ENCODE measurements around the gene COL13A1.

COL13A1 gene

GRCh38 chr10:69792341-69792740 lies 9.4 kb upstream of the COL13A1 start:
- DNase-seq, result no peak

DNA sequence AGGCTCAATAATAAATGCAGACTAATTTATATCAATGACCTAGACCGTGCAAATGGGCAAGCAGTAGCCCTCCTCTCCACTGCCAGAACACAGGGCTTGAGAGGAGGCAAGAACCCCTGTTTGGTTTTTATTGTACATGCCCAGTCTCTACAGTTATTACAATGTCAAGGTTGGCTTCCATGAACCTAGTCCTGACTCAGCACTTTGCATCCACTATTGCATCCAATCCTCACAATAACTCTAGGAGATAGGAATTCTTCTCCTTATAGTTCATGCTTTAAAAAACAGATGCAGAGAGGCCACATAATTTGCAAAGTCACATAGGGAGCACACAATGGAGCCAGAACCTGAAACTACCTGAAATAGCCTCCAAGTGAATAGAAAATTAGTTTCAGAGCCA lies 7.0 kb upstream of the COL13A1 start:
- DNase-seq, result no peak

DNA sequence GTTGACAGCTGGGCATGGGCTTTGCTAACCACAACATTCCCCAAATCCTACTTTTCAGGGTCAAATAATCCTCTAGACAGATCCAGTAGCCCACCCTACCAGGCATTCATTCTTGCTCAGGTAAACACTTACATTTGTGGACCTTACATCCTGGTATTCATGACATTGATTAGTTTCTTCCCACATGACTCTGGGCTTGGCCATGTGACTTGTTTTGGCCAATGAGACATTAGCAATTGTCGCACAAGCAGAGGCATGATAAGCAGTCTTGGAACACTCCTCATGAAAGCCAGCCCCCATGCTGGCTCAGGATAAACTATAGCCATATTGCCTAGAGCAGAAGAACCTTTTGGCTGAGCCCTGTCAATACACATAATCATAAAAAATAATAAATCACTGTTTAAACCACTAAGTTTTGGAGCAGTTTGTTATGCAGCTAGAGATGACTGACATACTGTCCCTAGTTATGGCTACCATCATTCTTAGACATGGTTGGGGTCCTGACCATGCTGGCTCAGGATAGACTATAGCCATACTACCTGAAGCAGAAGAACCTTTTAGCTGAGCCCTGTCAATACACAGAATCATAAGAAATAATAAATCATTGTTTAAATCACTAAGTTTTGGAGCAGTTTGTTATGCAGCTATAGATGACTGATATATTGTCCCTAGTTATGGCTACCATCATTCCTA lies 6.3 kb upstream of the COL13A1 start:
- no peak for DNase-seq

- no peak for DNase-seq
These were observed 3.7 kb upstream of the COL13A1 start for GRCh38 chr10:69797959-69798358.

DNA sequence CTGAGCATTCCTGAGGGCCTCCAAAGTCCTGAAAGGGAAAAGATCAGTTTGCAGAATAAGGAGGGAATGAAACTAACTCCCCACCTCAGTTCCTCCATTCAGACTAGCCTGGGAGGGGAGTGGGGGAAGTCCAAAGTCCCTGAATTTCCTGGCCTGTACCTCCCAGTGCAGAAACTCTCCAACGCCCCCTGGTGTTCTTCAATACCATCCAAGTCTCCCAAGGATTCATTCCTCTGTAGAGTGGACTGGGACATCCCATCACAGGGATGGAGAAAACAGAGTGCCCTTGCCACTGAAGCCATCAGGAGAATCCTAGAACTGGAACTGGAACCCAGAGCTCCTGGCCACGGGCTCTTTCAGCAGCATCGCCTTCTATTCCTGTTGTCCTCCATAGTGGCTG lies 1.6 kb upstream of the COL13A1 start:
- no peak for DNase-seq

- DNase-seq, result no peak
These were observed 1.0 kb upstream of the COL13A1 start for GRCh38 chr10:69800665-69801064.

GRCh38 chr10:69801094-69801433 lies 642 bp upstream of the COL13A1 start:
- DNase-seq, result no peak

- DNase-seq, result no peak
These were observed 887 bp downstream of the COL13A1 start for GRCh38 chr10:69802424-69803161.

DNA sequence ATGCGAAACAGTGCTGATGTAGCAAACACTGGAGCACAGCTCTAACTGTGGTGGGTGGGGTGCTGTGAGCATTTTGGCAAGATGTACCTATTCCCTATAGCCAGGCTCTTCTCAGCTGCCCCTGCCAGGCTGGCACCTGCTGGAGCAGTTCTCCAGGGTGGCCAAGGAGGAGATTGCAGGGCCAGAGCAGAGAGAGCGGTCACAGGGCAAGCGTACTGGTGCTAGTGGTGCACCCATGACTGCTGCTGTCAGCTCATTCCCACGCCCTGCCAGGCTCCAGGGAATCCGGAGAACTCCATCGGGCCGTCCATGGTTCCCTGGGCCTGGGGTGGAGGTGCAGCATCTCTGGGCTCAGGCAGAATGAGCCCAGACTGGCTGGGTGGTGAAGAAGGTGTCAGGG lies 2.1 kb downstream of the COL13A1 start:
- DNase-seq, result no peak

DNA sequence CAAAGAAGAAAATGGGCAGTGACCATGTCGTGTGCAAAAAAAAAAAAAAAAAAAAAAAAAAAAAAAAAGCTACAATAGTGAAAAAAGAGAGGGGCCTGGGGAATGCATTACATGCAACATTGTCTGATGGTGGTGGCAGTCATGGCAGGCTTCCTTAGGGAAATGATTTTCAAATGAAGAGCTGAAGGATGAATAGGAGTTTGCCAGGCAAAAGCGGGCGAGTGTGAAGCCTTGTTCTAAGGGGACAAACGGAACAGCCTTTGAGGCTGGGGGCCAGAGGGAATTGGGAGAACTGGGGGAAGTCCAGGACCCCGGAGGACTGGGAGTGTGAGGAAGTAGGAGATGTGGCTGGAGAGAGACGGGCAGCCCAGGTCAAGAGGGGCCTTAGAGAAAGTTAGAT lies 3.1 kb downstream of the COL13A1 start:
- DNase-seq, result no peak

DNA sequence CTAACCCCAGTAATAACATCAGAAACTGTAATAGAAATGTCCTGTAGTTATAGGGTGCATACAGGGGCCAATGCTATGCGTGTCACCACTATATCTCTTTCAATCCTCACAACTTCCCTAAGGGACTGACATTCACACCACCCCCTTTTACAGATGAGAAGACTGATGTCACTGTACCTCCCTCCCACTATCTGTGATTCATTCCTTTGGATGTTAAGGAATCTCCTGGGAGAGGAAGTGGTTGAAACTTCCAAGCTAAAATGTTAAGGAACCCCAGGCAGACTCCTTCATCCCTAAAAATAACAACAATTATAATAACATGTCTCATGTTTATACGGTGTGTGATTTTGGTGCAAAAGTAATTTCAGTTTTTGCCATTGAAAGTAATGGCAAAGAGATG lies 5.4 kb downstream of the COL13A1 start:
- no peak for DNase-seq

GRCh38 chr10:69807696-69808095 lies 6.0 kb downstream of the COL13A1 start:
- no peak for DNase-seq

- DNase-seq, result no peak
These were observed 7.6 kb downstream of the COL13A1 start for GRCh38 chr10:69809318-69809717.

DNA sequence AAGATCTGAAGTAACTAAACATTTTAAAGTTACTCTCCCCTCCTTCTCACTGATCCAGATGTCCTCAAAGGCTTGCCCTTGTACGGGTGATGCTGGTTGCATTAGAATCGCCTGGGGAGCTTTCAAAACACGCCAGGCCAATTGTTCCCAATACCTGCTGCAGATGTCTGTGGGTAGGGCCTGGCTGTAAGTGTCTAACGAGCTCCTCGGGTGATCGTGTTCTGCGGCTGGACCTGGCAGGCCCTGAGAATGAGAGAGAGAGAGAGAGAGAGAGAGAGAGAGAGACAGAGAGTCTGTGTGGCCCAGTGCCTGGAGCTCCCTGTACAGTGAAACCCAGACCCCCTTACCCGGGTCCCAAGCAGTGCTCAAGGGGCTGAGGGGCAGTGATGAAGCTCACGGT lies 8.4 kb downstream of the COL13A1 start:
- no peak for DNase-seq

DNA sequence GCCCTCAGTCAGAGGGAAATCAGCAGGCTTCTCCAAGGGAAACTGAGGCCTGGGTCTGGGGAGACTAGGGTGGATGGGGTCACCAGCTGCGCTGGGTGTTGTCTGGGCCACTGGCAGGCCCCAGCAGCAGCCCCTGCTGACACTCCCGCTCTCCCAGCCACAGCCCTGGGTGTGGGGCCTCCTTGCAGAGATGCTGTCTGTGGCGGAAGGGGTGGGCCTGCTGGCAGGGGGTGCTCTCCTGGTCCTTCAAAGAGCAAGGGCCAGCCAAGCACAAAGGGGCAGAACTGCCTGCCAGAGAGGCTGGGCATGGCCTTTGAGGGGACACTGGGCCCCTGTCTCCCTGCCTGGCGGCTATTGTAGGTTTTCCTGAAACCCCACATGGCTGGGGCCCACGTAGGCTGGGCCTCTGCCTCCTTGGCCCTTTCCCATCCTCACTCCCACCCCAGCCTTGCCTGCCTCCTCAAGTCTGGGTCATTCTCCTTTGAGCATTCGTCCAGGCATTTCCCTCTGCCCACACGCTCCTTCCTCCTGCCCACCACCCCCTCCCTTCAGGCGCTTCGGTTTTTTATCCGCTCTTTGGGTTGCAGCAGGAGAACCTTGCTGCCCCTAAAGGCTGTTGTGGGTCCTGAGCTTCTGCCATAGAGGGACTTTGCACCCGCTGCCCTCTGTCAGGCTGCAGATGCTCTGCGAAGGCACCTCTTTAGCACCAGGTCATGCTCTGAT lies 9.1 kb downstream of the COL13A1 start:
- DNase-seq, result no peak

DNA sequence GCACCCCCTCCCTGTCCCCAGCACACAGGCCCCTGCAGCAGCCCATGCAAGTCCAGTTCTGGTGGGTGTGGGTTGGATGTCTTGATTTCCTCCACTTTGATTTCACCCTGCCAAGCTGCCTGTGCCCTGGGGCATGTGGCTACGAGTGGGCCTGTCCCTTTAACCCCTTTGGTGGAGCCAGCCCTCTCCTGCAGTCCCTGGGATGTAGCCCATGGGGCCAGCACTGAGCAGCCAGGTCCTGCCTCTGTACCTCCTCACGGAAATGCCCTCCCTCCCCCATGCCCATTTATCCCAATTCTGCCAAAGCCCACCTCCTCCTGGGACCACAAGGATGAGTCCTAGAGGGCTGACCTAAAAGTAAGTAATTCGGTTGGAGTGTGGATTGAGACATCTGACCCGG lies 11.9 kb downstream of the COL13A1 start:
- no peak for DNase-seq

DNA sequence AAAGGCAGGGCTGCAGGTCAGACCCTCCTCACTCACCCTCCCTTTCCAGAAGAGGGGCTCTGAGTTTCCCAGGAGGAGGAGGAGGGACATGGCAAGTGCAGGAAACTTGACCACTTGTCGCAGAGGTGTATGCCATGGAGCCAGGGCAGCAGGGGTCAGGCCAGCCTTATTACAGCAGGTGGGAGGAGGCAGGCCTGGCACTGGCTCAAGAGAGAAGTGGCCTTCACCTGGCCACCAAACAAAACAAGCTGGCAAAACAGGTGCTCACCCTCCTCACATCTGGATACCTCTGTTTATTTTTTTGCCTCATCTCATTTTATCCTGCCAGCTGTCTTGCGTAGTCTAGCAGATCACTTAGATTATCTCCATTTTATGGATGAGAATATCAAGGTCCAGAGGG lies 12.5 kb downstream of the COL13A1 start:
- no peak for DNase-seq

- DNase-seq, result no peak
These were observed 13.4 kb downstream of the COL13A1 start for GRCh38 chr10:69815104-69815503.

GRCh38 chr10:69816521-69816920 lies 14.8 kb downstream of the COL13A1 start:
- no peak for DNase-seq

- DNase-seq, result no peak
These were observed 15.4 kb downstream of the COL13A1 start for GRCh38 chr10:69817078-69817581.

DNA sequence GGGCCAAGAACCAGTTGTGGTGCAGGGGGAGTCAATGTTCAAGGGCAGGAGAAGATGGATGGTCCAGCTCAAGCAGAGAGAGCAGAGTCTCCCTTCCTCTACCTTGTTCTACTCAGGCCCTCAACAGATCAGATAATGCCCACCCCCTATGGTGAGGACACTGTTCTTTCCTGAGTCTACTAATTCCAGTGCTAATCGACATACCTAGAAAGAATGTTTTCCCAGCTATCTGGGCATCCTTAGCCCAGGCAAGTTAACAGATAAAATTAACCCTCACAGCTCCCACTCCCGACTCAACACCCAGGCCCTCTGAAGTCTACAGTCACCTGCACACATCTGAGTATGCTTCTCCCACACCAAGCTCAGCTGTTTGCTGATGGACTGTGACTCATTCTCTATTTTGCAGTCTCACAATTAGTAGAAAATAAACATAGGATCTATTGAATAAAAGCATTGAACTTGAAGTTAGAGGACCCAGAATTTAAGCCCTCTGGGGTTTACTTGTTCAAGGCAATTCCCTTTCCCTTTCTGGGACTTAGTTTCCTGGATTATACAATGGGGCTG lies 17.1 kb downstream of the COL13A1 start:
- DNase-seq, result no peak

DNA sequence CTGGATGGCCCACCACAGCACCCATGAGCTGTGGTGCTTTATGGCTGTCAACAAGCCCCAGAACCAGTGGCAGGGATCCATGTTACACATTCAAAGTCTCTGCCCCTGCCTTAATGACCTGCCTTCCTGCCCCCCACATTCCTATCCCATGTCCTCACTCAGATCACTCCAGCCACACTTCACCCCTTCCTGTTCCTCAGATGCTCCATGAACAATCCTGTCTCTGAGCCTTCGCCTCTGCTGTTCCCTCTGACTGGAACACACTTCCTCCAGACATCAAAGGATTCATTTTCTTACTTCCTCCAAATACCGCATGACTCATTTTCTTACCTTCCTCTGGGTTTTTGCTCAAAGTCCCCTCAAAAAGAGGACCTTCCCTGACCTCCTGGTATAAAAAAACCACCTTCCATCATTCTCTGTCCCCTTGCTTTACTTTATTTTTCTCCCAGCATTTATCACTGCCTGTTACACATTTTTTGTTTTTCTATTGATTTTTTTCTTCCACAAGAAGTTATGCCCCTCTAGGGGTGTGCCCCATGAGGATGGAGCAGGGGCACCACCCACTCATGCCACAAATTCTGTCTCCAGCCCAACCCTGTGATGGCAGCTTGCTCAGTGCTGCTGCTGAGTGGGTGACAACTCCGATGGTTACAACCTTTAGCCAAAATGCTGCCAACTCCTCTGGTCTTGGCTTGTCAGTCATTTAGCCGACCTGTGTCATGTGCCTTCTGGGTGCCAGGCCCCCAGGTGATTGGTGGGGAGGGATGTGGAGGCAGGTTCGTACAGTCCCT lies 18.2 kb downstream of the COL13A1 start:
- no peak for DNase-seq

DNA sequence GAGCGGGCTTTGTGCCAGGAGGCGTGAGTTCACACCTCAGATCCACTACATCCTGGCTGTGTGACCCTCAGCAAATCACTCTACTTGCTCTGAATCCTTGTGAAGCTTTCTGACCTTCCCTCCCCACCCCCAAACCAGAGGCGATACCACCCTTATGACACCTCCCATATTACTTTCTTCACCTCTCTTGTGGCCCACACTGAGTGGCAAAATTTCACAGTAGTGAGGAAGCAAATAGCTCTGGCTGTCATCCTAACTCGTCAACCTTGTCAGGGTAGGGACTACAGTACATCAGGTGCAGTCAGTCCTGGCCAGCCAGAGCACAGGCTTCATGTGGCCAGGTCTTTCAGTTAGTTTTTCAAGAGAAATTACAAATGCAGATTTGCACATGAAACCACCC lies 19.1 kb downstream of the COL13A1 start:
- DNase-seq, result no peak
